Measurements from ENCODE around the gene EDA. TPM values are rescaled to one million over a fixed set of nuclear protein-coding genes. Genes with fewer than 3 reads are reported as not detected.

EDA gene
- total and polyA plus RNA-seq, 2 of the 13 experiments (the other 11 are each of a cell fraction or from before 2014, with no cell fraction given) = 8.8 to 11.2 TPM

- TF ChIP-seq KIAA2018 (CRISPR knock-in tag; IDR thresholded peaks at IDR 0.05; ENCODE audit: borderline replicate concordance) (no peak), ATAD3A (CRISPR knock-in tag; IDR thresholded peaks at IDR 0.05) (no peak)
These were observed 132.1 kb downstream of the EDA start (continued) for GRCh38 chrX:69748055-69748454.

GRCh38 chrX:69759921-69760625 lies 144.2 kb downstream of the EDA start:
- no peaks in the 10 kb centered on the region for H3K9me3 ChIP-seq (ENCODE audit: low read length)
- no peak overlapping the region for H3K4me2 ChIP-seq (ENCODE audit: low read depth, low read length)
- no TSS peak for BruUV-seq (replicated peaks)
- intact Hi-C loops (cut with micrococcal nuclease; ENCODE audit: unreplicated experiment) (no loop called here), in situ Hi-C loops (cut with HindIII; ENCODE audit: extremely low pct_ligation_motif_present, low pct_unique_long_range_greater_than_20kb) (no loop called here)
- no peak overlapping the region for H3K4me3 ChIP-seq (replicated peaks in 1 of 3; ENCODE audit: insufficient read depth in 1 of 3, low read depth in 2 of 3, low read length in 3 of 3)
- H3K4me1 ChIP-seq (ENCODE audit: insufficient read depth, low read length) = no peaks in the 10 kb centered on the region
- H4K20me1 ChIP-seq (ENCODE audit: insufficient read depth, low read length) = no peaks in the 10 kb centered on the region
- no peak overlapping the region for H2AFZ ChIP-seq (ENCODE audit: low read length)
- POLR2A ChIA-PET = no interaction called here
- no peak overlapping the region for H3K27ac ChIP-seq (ENCODE audit: extremely low read length, insufficient read depth, low read length)
- H3K79me2 ChIP-seq (ENCODE audit: insufficient read depth, low read length) = no peaks in the 10 kb centered on the region
- FAIRE-seq (no peak), DNase-seq (ENCODE audit: low spot score) (no peak), ATAC-seq (no peak)
- CTCF ChIA-PET (ENCODE audit: low intra/inter-chr PET ratio, low total read pairs) = no interaction called here
- no peaks in the 10 kb centered on the region for H3K27me3 ChIP-seq (ENCODE audit: control insufficient read depth in 1 of 2, insufficient read depth in 2 of 2, low read length in 2 of 2)
- H3K9ac ChIP-seq (ENCODE audit: insufficient read depth, low read depth, low read length) = no peak overlapping the region
- 92% methylated on average over 1 of the region's 1 CpG for WGBS (ENCODE audit: low lambda C conversion rate)
- H3K36me3 ChIP-seq (replicated peaks in 1 of 2; ENCODE audit: control insufficient read depth in 1 of 2, insufficient read depth in 2 of 2, low read length in 2 of 2) = no peaks in the 10 kb centered on the region
- TF ChIP-seq MTERF4 (CRISPR knock-in tag; IDR thresholded peaks at IDR 0.05) = no peak
- no peak for TF ChIP-seq ZNF598 (CRISPR knock-in tag; IDR thresholded peaks at IDR 0.05; ENCODE audit: borderline replicate concordance)
- TF ChIP-seq, protein P1, sequence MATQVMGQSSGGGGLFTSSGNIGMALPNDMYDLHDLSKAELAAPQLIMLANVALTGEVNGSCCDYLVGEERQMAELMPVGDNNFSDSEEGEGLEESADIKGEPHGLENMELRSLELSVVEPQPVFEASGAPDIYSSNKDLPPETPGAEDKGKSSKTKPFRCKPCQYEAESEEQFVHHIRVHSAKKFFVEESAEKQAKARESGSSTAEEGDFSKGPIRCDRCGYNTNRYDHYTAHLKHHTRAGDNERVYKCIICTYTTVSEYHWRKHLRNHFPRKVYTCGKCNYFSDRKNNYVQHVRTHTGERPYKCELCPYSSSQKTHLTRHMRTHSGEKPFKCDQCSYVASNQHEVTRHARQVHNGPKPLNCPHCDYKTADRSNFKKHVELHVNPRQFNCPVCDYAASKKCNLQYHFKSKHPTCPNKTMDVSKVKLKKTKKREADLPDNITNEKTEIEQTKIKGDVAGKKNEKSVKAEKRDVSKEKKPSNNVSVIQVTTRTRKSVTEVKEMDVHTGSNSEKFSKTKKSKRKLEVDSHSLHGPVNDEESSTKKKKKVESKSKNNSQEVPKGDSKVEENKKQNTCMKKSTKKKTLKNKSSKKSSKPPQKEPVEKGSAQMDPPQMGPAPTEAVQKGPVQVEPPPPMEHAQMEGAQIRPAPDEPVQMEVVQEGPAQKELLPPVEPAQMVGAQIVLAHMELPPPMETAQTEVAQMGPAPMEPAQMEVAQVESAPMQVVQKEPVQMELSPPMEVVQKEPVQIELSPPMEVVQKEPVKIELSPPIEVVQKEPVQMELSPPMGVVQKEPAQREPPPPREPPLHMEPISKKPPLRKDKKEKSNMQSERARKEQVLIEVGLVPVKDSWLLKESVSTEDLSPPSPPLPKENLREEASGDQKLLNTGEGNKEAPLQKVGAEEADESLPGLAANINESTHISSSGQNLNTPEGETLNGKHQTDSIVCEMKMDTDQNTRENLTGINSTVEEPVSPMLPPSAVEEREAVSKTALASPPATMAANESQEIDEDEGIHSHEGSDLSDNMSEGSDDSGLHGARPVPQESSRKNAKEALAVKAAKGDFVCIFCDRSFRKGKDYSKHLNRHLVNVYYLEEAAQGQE (IDR thresholded peaks at IDR 0.05; ENCODE audit: borderline replicate concordance in 1 of 2, low read depth in 1 of 2, low read length in 2 of 2) = no peak
- TF ChIP-seq HNF4A (CRISPR knock-in tag; IDR thresholded peaks at IDR 0.05) = no peak
- TF ChIP-seq ZBTB7A (CRISPR knock-in tag; IDR thresholded peaks at IDR 0.05) = no peak
